Gastroesophageal sphincter (tissue), 4 donors: ENCODE results near the gene MEIS2. TPM values are rescaled to one million over a fixed set of nuclear protein-coding genes. Genes with fewer than 3 reads are reported as not detected.

Experiments
- ATAC-seq: fragments of 150-250 bp; one replicate; pipeline ENCODE4 v1.9.1; 2016; ENCODE audit warnings: mild to moderate bottlenecking, moderate library complexity
- H3K27ac ChIP-seq, 4 donors: fragments of 200-600 bp; sonication (generic) in 3 of 4; 1 replicate in 3 of 4; 2 replicates in 1 of 4; pipeline ENCODE4 v1.5.1; 2016 to 2019
- H3K27me3 ChIP-seq: fragments of 200-600 bp; sonication (generic); one replicate; pipeline ENCODE4 v1.5.1; 2019
- H3K36me3 ChIP-seq, 2 donors: fragments of 200-600 bp; sonication (generic); one replicate each; pipeline ENCODE4 v1.5.1; 2019; ENCODE audit warnings: control low read depth in 1 of 2
- H3K4me1 ChIP-seq, 3 donors: fragments of 200-600 bp; sonication (generic); 1 replicate in 2 of 3; 2 replicates in 1 of 3; pipeline ENCODE4 v1.5.1; 2016 to 2019; ENCODE audit warnings: control low read depth in 2 of 3
- H3K4me3 ChIP-seq, 2 donors: fragments of 200-600 bp; sonication (generic); one replicate each; pipeline ENCODE4 v1.5.1; 2019; ENCODE audit warnings: mild to moderate bottlenecking in 1 of 2, moderate library complexity in 1 of 2
- H3K9me3 ChIP-seq, 3 donors: fragments of 200-600 bp; sonication (generic); one replicate each; pipeline ENCODE4 v1.5.1; 2017 to 2019; ENCODE audit warnings: control low read depth in 2 of 3
- EP300 ChIP-seq: sonication (generic); formaldehyde crosslinking; IDR thresholded peaks from one replicate; pipeline ENCODE4 v1.6.1; 2017; ENCODE audit warnings: antibody characterized with exemption, mild to moderate bottlenecking
- POLR2A ChIP-seq, 2 donors: fragments of 450-650 bp; IDR thresholded peaks; one replicate each; pipeline ENCODE4 v1.6.1; 2017; ENCODE audit warnings: antibody characterized with exemption in 2 of 2, mild to moderate bottlenecking in 2 of 2, moderate library complexity in 1 of 2
- POLR2AphosphoS5 ChIP-seq: sonication (generic); formaldehyde crosslinking; IDR thresholded peaks from one replicate; pipeline ENCODE4 v1.6.1; 2017; ENCODE audit warnings: antibody characterized with exemption
- WGBS, 2 donors: methylation state at CpG; one replicate each; pipeline ENCODE4 v1.1.5; 2018; ENCODE audit warnings: low coverage in 1 of 2; 5-methylcytosine and 5-hydroxymethylcytosine counted together
- total RNA-seq, 4 donors: library from RNA; depleted of rRNA; stranded (reverse); fragments of >200 nt; gene quantifications; one replicate each; pipeline ENCODE4 v1.1.0, GENCODE V29; 2016
- TF ChIP-seq, protein P1 (sequence below), 4 experiments: fragments of 200-600 bp in 2 of 4; fragments of 450-650 bp in 2 of 4; sonication (generic) in 1 of 4; IDR thresholded peaks; one replicate each; pipeline ENCODE4 v1.5.1; 2017 to 2019; ENCODE audit warnings: antibody characterized with exemption in 4 of 4, mild to moderate bottlenecking in 2 of 4, moderate library complexity in 2 of 4

Gene MEIS2
- total RNA-seq, 4 donors from 2014 or later: 43.1 to 108 (median 85.7) TPM

DNA sequence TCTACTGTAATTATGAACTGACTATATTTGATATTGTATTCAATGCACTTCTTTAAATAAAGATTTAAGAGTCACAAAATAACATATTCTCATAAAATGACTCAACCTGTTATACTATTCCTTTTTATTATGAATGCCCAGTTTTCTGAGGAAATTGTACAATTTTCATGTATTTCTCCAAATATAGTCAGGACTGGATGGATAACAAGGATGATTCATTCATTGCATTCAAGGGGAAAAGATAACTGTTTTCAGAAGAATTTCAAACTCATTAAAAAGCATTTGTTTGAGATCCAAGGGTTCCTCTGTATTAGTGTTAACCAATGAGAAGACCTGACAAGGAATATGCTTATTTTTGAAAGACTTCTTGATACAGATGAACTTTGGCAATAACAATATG lies 163.7 kb downstream of the MEIS2 start:
- H3K9me3 ChIP-seq: no peaks in the 10 kb centered on the region
- TF ChIP-seq EP300 (no peak), POLR2AphosphoS5 (no peak), POLR2A (IDR thresholded peaks at IDR 0.05) (no peak)
- TF ChIP-seq, protein P1, sequence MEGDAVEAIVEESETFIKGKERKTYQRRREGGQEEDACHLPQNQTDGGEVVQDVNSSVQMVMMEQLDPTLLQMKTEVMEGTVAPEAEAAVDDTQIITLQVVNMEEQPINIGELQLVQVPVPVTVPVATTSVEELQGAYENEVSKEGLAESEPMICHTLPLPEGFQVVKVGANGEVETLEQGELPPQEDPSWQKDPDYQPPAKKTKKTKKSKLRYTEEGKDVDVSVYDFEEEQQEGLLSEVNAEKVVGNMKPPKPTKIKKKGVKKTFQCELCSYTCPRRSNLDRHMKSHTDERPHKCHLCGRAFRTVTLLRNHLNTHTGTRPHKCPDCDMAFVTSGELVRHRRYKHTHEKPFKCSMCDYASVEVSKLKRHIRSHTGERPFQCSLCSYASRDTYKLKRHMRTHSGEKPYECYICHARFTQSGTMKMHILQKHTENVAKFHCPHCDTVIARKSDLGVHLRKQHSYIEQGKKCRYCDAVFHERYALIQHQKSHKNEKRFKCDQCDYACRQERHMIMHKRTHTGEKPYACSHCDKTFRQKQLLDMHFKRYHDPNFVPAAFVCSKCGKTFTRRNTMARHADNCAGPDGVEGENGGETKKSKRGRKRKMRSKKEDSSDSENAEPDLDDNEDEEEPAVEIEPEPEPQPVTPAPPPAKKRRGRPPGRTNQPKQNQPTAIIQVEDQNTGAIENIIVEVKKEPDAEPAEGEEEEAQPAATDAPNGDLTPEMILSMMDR (IDR thresholded peaks at IDR 0.05): no peak
- H3K36me3 ChIP-seq: peaks cover 0 to 9% of the 10 kb centered on the region in 2 donors
- no peak for ATAC-seq
- peaks cover 0 to 27% (median 0%) of the 10 kb centered on the region in 3 donors for H3K4me1 ChIP-seq
- H3K27ac ChIP-seq: no peak overlapping the region
- H3K27me3 ChIP-seq: no peaks in the 10 kb centered on the region
- H3K4me3 ChIP-seq: no peak overlapping the region

DNA sequence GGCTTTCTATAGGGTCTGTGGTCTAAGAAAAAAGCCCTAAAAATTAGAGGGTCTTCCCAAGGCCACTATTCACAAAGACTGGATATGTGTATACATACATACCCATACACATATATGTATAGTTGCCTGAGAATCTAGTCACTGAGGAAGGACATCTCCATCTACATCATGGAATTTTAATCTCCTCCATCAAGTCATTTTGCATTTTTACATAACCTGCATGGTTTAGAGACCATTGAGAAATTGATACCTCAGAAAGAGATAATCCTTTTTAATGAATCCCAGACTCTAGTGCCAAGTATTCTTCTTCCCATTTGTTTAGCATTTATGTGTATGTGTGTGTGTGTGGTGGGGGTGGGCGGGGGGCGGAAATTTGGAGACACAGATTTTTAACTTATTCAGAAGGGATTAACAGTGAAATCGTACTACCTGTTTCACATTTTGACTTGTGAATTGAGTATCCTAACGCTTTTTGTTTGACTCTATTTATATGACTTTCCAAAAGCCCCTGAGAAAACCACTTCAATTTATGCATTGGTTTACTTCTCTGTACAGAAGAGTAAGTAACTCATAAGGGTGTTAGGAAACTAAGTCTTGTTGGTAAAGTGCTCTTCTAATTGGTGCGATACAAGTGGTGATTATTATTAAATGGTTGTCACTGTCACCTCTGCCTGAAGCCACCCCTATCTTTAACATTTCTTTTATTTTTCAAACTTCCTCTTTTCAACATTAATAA lies 166.9 kb downstream of the MEIS2 start:
- 79 to 87% methylated on average over 2 to 5 of the region's 5 CpGs for WGBS, 2 donors
- Histone ChIP-seq H3K4me3 (no peak overlapping the region), H3K36me3 (peaks cover 0 to 10% of the 10 kb centered on the region in 2 donors), H3K9me3 (no peaks in the 10 kb centered on the region), H3K4me1 (peaks cover 0 to 19% (median 0%) of the 10 kb centered on the region in 3 donors), H3K27ac (no peak overlapping the region), H3K27me3 (no peaks in the 10 kb centered on the region)
- TF ChIP-seq EP300 (no peak), POLR2A (IDR thresholded peaks at IDR 0.05) (no peak), POLR2AphosphoS5 (no peak)
- TF ChIP-seq, protein P1 (IDR thresholded peaks at IDR 0.05): no peak
- ATAC-seq: no peak

DNA sequence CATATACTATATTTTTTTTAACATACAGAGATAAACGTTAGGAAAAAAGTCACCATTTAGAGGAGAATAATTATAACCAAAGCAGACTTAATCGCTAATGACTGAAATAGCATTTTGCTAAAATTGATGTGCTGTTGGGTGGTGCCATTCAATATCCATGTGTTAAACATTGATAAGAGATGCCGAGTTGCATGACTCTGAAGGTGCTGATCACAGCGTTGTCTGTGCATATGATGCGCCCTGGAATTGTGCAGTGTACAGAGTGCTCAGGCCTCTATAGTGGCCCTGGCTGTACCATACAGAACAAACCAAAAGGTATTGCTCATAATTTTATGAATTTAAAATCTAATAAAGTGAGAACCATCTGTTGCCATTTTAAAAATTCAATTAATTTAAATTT lies 168.3 kb downstream of the MEIS2 start:
- 78 to 87% methylated on average over 5 of the region's 5 CpGs for WGBS, 2 donors
- Histone ChIP-seq H3K4me3 (no peak overlapping the region), H3K9me3 (no peaks in the 10 kb centered on the region), H3K36me3 (peaks cover 0 to 10% of the 10 kb centered on the region in 2 donors), H3K27ac (no peak overlapping the region), H3K4me1 (peaks cover 0 to 21% (median 0%) of the 10 kb centered on the region in 3 donors), H3K27me3 (no peaks in the 10 kb centered on the region)
- TF ChIP-seq POLR2A (IDR thresholded peaks at IDR 0.05) (no peak), POLR2AphosphoS5 (no peak), EP300 (no peak)
- TF ChIP-seq, protein P1 (IDR thresholded peaks at IDR 0.05): no peak
- ATAC-seq: no peak

DNA sequence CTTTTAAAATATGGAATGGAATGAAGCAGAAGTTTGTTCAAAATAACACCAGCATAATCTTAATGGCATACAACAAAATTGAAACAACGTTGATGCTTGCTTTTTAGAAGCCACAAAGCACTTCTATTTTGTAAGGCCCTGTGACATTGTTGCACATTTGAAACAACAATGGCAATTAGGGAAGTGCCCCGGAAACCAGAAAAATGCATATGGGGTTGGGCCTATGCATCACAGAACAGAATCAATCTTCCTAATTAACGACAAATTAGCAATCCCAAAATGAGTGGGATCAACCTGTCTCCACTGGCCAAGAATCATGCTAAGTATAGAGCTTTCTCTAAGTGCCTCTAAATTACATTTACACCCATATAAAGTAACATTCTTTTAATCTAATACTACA lies 168.9 kb downstream of the MEIS2 start:
- no peaks in the 10 kb centered on the region for H3K27me3 ChIP-seq
- H3K27ac ChIP-seq: no peak overlapping the region
- H3K36me3 ChIP-seq: peaks cover 0 to 10% of the 10 kb centered on the region in 2 donors
- 66 to 75% methylated on average over 3 of the region's 3 CpGs for WGBS, 2 donors
- no peaks in the 10 kb centered on the region for H3K9me3 ChIP-seq
- no peak overlapping the region for H3K4me3 ChIP-seq
- peaks cover 0 to 27% (median 0%) of the 10 kb centered on the region in 3 donors for H3K4me1 ChIP-seq
- ATAC-seq: no peak
- no peak for TF ChIP-seq POLR2A (IDR thresholded peaks at IDR 0.05)
- TF ChIP-seq, protein P1 (IDR thresholded peaks at IDR 0.05): no peak
- TF ChIP-seq EP300: no peak
- TF ChIP-seq POLR2AphosphoS5: no peak

GRCh38 chr15:36926427-36926825 lies 173.9 kb downstream of the MEIS2 start:
- 59 to 77% methylated on average over 3 of the region's 3 CpGs for WGBS, 2 donors
- Histone ChIP-seq H3K4me1 (peaks cover 0 to 27% (median 0%) of the 10 kb centered on the region in 3 donors), H3K27me3 (no peaks in the 10 kb centered on the region), H3K27ac (no peak overlapping the region), H3K4me3 (no peak overlapping the region), H3K36me3 (peaks cover 0 to 16% of the 10 kb centered on the region in 2 donors), H3K9me3 (no peaks in the 10 kb centered on the region)
- TF ChIP-seq EP300 (no peak), POLR2AphosphoS5 (no peak), POLR2A (IDR thresholded peaks at IDR 0.05) (no peak)
- TF ChIP-seq, protein P1 (IDR thresholded peaks at IDR 0.05): no peak
- no peak for ATAC-seq
